CD4-positive, alpha-beta T cell (primary cell): ENCODE data around the gene PACSIN2. TPM values are rescaled to one million over a fixed set of nuclear protein-coding genes. Genes with fewer than 3 reads are reported as not detected.

Experiments
- ATAC-seq: fragments of 200-7000 bp; cut with Tn5 transposase; one replicate; pipeline ENCODE4 v1.10.0; 2022; ENCODE audit warnings: mild to moderate bottlenecking; ENCODE audit not compliant: poor library complexity
- CTCF ChIA-PET: fragments of 350-600 bp; sonication (Branson Sonifier 250); formaldehyde crosslinking; loops from one replicate; lab custom pipeline; 2021; ENCODE audit warnings: antibody characterized with exemption, inconsistent platforms; lab: Charles Lee
- POLR2A ChIA-PET: fragments of 350-600 bp; sonication (Branson Sonifier 250); formaldehyde crosslinking; loops from one replicate; lab custom pipeline; 2021; ENCODE audit warnings: antibody characterized with exemption, inconsistent platforms; lab: Charles Lee
- DNase-seq, 14 experiments: peaks; one replicate each; pipeline ENCODE4 v3.0.0-alpha.2; 2013 to 2020; ENCODE audit warnings: mixed read lengths in 2 of 14
- H3K27ac ChIP-seq, 2 donors: one replicate each; pipeline versions ENCODE4 v1.5.1 to v1.7.0; 2013; ENCODE audit warnings: low read length in 2 of 2, low read depth in 1 of 2, mild to moderate bottlenecking in 1 of 2
- H3K27me3 ChIP-seq, 2 experiments: 1 replicate in 1 of 2; 2 replicates in 1 of 2; pipeline versions ENCODE4 v1.6.1 to v1.7.0; 2013; ENCODE audit warnings: low read length in 2 of 2, control low read depth in 1 of 2, mild to moderate bottlenecking in 1 of 2, moderate library complexity in 1 of 2; ENCODE audit not compliant: insufficient read depth in 2 of 2, control insufficient read depth in 1 of 2
- H3K36me3 ChIP-seq: one replicate; pipeline ENCODE4 v1.6.1; 2013; ENCODE audit warnings: low read length, control low read depth; ENCODE audit not compliant: insufficient read depth
- H3K4me1 ChIP-seq: one replicate; pipeline ENCODE4 v1.6.1; 2013; ENCODE audit warnings: low read length, control low read depth; ENCODE audit not compliant: insufficient read depth
- H3K4me3 ChIP-seq: one replicate; pipeline ENCODE4 v1.5.1; 2013; ENCODE audit warnings: mild to moderate bottlenecking, low read length, moderate library complexity
- H3K9me3 ChIP-seq, 2 experiments: 1 replicate in 1 of 2; 2 replicates in 1 of 2; pipeline versions ENCODE4 v1.6.1 to v1.7.0; 2013; ENCODE audit warnings: low read length in 2 of 2, mild to moderate bottlenecking in 2 of 2, control low read depth in 1 of 2, moderate library complexity in 1 of 2; ENCODE audit not compliant: control insufficient read depth in 1 of 2, insufficient read depth in 1 of 2
- H3K27ac Mint-ChIP-seq: one replicate; pipeline ENCODE4 v1.8.0; 2020; ENCODE audit warnings: mixed read lengths
- H3K27me3 Mint-ChIP-seq: one replicate; pipeline ENCODE4 v1.8.0; 2021; ENCODE audit warnings: mixed read lengths
- H3K36me3 Mint-ChIP-seq: one replicate; pipeline ENCODE4 v1.8.0; 2021; ENCODE audit warnings: low read depth, mixed read lengths
- H3K4me1 Mint-ChIP-seq: one replicate; pipeline ENCODE4 v1.8.0; 2021; ENCODE audit warnings: low read depth, mixed read lengths
- H3K4me3 Mint-ChIP-seq: one replicate; pipeline ENCODE4 v1.8.0; 2020; ENCODE audit warnings: mild to moderate bottlenecking, mixed read lengths
- H3K9me3 Mint-ChIP-seq: one replicate; pipeline ENCODE4 v1.8.0; 2020; ENCODE audit warnings: mixed read lengths
- intact Hi-C, 2 experiments: fragments of 100-400 bp; cut with DNase I in 1 of 2; cut with micrococcal nuclease in 1 of 2; formaldehyde crosslinking; loops; one replicate each; pipeline versions ENCODE4 v1.15.1 to v1.9.0; 2023 to 2025; cut with DNase I, micrococcal nuclease
- total RNA-seq, 174 experiments: library from RNA in 2 of 174; stranded (reverse) in 2 of 174; gene quantifications; one replicate each; pipeline ENCODE4 v1.2.3 and lab custom pipeline; 2021 to 2026
- TF ChIP-seq, protein P1 (sequence below): fragments of 200-600 bp; IDR thresholded peaks from one replicate; pipeline ENCODE4 v1.8.0; 2022; ENCODE audit warnings: antibody characterized with exemption, mild to moderate bottlenecking

Gene PACSIN2
- total RNA-seq, 2 experiments from 2014 or later: 23.3 to 25.5 TPM

GRCh38 chr22:42825796-42826195 lies 189.2 kb downstream of the PACSIN2 start:
- no peak overlapping the region for H3K27ac ChIP-seq

DNA sequence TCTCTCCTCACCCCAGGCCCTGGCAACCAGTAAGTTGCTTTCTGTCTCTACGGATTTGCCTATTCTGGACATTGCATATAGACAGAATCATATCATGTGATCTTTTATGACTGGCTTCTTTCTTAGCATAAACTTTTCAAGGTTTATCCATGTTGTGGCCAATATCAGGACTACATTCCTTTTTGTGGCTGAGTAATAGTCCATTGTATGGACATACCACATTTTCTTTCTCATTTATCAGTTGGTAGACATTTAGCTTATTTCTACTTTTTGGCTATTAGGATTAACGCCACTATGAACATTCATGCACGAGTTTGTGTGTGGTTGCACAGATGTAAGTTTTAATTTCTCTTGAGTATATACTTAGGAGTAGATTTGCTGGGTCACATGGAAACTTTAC lies 193.6 kb downstream of the PACSIN2 start:
- Mint-ChIP-seq H3K9me3 (no peaks in the 10 kb centered on the region), H3K27ac (no peak overlapping the region), H3K27me3 (no peaks in the 10 kb centered on the region), H3K36me3 (peaks cover 61% of the 10 kb centered on the region), H3K4me3 (no peak overlapping the region), H3K4me1 (peaks cover 7% of the 10 kb centered on the region)
- DNase-seq (no peak), ATAC-seq (no peak)
- intact Hi-C loops: loop anchor here in 1 of 2 experiments (5.0 kb wide), 1 partner anchor 289 kb away; no protein-coding TSS in a partner anchor
- ChIA-PET POLR2A (no interaction called here), CTCF (no interaction called here)
- H3K27ac ChIP-seq: no peak overlapping the region
- H3K27me3 ChIP-seq: no peaks in the 10 kb centered on the region
- peaks cover 42% of the 10 kb centered on the region for H3K36me3 ChIP-seq
- TF ChIP-seq, protein P1, sequence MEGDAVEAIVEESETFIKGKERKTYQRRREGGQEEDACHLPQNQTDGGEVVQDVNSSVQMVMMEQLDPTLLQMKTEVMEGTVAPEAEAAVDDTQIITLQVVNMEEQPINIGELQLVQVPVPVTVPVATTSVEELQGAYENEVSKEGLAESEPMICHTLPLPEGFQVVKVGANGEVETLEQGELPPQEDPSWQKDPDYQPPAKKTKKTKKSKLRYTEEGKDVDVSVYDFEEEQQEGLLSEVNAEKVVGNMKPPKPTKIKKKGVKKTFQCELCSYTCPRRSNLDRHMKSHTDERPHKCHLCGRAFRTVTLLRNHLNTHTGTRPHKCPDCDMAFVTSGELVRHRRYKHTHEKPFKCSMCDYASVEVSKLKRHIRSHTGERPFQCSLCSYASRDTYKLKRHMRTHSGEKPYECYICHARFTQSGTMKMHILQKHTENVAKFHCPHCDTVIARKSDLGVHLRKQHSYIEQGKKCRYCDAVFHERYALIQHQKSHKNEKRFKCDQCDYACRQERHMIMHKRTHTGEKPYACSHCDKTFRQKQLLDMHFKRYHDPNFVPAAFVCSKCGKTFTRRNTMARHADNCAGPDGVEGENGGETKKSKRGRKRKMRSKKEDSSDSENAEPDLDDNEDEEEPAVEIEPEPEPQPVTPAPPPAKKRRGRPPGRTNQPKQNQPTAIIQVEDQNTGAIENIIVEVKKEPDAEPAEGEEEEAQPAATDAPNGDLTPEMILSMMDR: no peak
- no peaks in the 10 kb centered on the region for H3K9me3 ChIP-seq
- H3K4me3 ChIP-seq: no peak overlapping the region
- no peaks in the 10 kb centered on the region for H3K4me1 ChIP-seq

More at GRCh38 chr22:42825796-42826195, 189.2 kb downstream of the PACSIN2 start:
- ChIA-PET POLR2A (no interaction called here), CTCF (no interaction called here)
- intact Hi-C loops: no loop called here
- Mint-ChIP-seq H3K27ac (no peak overlapping the region), H3K36me3 (peaks cover 66% of the 10 kb centered on the region), H3K4me1 (peaks cover 7% of the 10 kb centered on the region), H3K4me3 (no peak overlapping the region), H3K27me3 (no peaks in the 10 kb centered on the region), H3K9me3 (no peaks in the 10 kb centered on the region)
- H3K4me1 ChIP-seq: peaks cover 5% of the 10 kb centered on the region
- DNase-seq: peak in 1 of 14 experiments; percentile 19
- TF ChIP-seq, protein P1: no peak
- peaks cover 61% of the 10 kb centered on the region for H3K36me3 ChIP-seq
- H3K4me3 ChIP-seq: no peak overlapping the region
- ATAC-seq: no peak
- H3K9me3 ChIP-seq: no peaks in the 10 kb centered on the region
- H3K27me3 ChIP-seq: no peaks in the 10 kb centered on the region

- Histone ChIP-seq H3K4me3 (no peak overlapping the region), H3K9me3 (no peaks in the 10 kb centered on the region), H3K27me3 (no peaks in the 10 kb centered on the region), H3K4me1 (no peaks in the 10 kb centered on the region), H3K27ac (no peak overlapping the region), H3K36me3 (peaks cover 40% of the 10 kb centered on the region)
- Mint-ChIP-seq H3K36me3 (peaks cover 65% of the 10 kb centered on the region), H3K27ac (no peak overlapping the region), H3K4me1 (peaks cover 7% of the 10 kb centered on the region), H3K9me3 (no peaks in the 10 kb centered on the region), H3K27me3 (no peaks in the 10 kb centered on the region), H3K4me3 (no peak overlapping the region)
- TF ChIP-seq, protein P1: peak; percentile 66
- ChIA-PET POLR2A (no interaction called here), CTCF (interaction anchor here (1.1 kb wide), 1 partner anchor 15 kb away, joined by 3 read pairs; no protein-coding TSS in a partner anchor)
- DNase-seq: peak in 2 of 14 experiments; percentile 30 to 53
- intact Hi-C loops: loop anchor here in 1 of 2 experiments (5.0 kb wide), 1 partner anchor 288 kb away; no protein-coding TSS in a partner anchor
- no peak for ATAC-seq
Observed at GRCh38 chr22:42820045-42820763, 194.7 kb downstream of the PACSIN2 start.

Other genes with a start within 250 kb of the PACSIN2 start
- gene ARFGAP3, start 157.9 kb downstream of the PACSIN2 start, total RNA-seq: 10 to 100 TPM; 19.5 to 21.4 TPM
- gene TTLL1, start 74.2 kb upstream of the PACSIN2 start, total RNA-seq: 1 to 10 TPM; 2.6 to 2.8 TPM
- 1 to 10 TPM; 1.6 to 2.1 TPM for gene BIK, start 95.6 kb upstream of the PACSIN2 start, total RNA-seq
- 10 to 100 TPM; 16.1 to 18.0 TPM for gene MCAT, start 128.2 kb upstream of the PACSIN2 start, total RNA-seq
- gene TSPO, start 136.4 kb upstream of the PACSIN2 start, total RNA-seq: 10 to 100 TPM; 43.8 to 45.6 TPM
- gene TTLL12, start 172.0 kb upstream of the PACSIN2 start, total RNA-seq: 1 to 10 TPM; 5.0 to 6.6 TPM